Adipose tissue (tissue), 3 donors: ENCODE results near the gene RASAL1. TPM values are rescaled to one million over a fixed set of nuclear protein-coding genes. Genes with fewer than 3 reads are reported as not detected.

Experiments used
- H3K27ac ChIP-seq: one replicate; pipeline ENCODE4 v1.5.1; 2013; ENCODE audit warnings: low read depth, low read length
- WGBS, 3 donors: extraction: QIAGEN DNeasy Blood & Tissue Kit; methylation state at CpG; one replicate each; pipeline ENCODE4 v1.1.7; 2013; 5-methylcytosine and 5-hydroxymethylcytosine counted together
- polyA plus RNA-seq, 3 donors: library from polyadenylated mRNA; stranded (reverse); fragments of 200-250 nt; gene quantifications; one replicate each; pipeline ENCODE4 v1.2.3, GENCODE V29; 2013
- donor health status: healthy with polysubstance abuse.
- donor health status: Bipolar disorder and iron deficiency.
- donor health status: healthy.

Gene RASAL1
- polyA plus RNA-seq, 3 donors: 0.74 to 1.9 TPM; not detected in 1

DNA sequence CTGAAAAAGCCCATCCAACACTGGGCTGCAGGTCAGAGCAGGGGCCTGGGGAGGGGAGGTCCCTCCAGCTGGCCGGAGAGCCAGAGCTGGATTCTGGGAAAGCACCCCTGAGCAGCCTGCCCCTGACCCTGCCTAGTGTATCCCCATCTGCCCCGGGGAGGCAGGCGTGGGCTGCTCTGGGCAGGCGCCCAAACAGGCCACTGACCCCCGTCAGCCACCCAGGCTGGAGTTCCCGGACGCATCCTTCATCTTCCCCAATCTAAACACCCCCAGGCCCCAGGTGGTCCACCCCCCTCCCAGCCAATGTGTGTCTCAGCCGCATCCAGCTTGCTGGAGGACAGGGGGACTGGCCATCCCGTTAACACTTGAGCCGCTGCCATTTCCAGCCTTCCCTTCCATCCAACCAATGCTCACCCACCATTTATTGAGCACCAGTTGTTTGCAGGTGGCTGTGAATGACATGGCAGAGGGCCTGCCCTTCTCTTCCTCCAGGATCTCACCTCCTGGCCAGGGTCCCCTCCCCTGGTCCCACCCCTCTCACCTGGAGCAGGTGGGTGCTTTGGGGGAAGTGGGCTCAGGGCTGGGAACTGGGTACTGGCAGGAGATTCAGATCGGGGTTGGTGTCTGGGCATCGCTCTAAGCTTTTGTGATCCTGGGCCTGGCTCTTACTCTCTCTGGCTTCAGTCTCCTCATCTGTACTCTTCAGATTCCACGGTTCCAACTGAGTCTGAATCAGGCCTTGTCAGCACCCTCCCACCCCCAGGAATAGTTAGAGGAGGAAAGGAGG, 79.8 kb downstream of the RASAL1 start:
- 40 to 70% (median 55%) methylated on average over 13 of the region's 13 CpGs for WGBS, 3 donors
- H3K27ac ChIP-seq: no peak overlapping the region

DNA sequence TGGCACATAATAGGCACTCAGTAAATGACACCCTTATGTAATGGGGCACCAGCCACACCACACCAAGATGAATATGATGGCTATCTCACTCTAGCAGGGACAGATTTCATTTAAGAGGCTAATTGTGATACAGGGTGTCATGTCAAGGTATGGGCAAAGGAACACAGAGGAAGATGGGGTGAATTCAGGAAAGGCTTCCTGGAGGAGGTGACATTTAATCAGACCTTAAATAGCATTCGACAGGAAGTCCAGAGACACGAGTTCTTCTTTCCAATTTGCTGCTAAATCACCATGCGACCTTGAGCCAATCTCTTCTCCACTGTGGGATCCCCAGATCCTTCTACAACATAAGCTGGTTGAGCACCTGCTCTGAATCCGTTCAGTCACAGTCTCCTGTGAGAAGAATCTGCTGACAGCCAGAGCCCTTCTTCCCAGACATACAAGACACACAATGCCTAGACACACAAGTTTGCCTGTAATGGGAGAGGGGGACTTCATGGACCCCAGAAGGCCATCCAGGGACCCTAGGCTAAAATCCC, 80.5 kb downstream of the RASAL1 start:
- no peak overlapping the region for H3K27ac ChIP-seq
- WGBS, 3 donors: 64 to 89% (median 71%) methylated on average over 4 of the region's 4 CpGs

DNA sequence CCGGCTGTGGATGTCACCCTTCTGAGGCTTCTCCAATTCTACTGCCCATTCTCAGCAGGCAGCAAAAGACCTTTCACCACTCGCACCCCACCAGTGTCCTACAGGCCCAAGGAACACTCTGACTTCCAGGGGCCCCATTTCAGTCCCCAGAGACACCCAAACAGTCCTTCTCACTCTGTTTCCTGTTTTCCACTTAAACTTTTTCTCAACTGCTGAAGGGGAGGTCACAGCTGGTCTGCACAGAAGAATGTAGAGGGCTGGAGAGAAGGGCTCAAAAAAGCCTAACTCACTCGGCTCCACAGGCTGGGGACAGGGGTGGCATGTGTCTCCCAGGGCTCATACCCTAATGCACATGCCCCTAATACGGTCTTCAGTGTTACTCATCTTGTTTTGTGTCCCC, 83.2 kb downstream of the RASAL1 start:
- no peak overlapping the region for H3K27ac ChIP-seq
- 62 to 75% (median 64%) methylated on average over 4 of the region's 4 CpGs for WGBS, 3 donors

DNA sequence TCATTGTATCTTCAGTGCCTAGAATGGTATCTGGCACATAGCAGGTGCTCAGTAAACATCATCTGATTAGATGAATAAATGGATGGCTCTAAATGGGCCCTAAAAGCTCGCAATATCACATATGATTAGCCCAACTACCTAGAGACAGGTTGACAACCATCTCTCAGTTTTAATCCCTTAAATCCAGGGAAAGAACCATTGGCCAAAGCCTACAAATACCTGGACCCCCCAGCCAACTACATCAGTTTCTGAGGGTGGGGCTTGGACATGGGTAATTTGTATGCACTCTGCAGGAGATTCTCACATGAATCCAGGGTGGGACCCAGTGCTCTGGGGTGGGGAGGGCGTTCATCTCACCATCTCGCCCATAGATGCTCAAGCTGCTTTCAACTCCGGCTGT, 83.8 kb downstream of the RASAL1 start:
- WGBS, 3 donors: 86 to 91% (median 86%) methylated on average over 4 of the region's 4 CpGs
- H3K27ac ChIP-seq: no peak overlapping the region

DNA sequence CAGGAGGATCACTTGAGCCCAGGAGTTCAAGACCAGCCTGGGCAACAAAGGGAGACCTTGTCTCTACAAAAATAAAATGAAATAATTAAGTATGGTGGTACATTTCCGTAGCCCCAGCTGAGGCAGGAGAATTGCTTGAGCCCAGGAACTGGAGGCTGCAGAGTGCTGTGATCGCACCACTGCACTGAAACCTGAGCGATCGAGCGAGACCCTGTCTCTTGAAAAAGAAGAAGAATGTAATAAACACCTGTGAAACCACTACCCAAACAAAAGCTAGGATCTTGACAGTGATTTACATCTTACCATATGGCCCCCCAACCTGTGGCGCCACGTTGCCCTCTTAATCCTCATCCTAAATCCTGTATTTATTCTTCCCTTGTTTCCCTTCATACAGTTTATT, 84.8 kb downstream of the RASAL1 start:
- no peak overlapping the region for H3K27ac ChIP-seq
- WGBS, 3 donors: 85 to 93% (median 91%) methylated on average over 7 of the region's 7 CpGs

DNA sequence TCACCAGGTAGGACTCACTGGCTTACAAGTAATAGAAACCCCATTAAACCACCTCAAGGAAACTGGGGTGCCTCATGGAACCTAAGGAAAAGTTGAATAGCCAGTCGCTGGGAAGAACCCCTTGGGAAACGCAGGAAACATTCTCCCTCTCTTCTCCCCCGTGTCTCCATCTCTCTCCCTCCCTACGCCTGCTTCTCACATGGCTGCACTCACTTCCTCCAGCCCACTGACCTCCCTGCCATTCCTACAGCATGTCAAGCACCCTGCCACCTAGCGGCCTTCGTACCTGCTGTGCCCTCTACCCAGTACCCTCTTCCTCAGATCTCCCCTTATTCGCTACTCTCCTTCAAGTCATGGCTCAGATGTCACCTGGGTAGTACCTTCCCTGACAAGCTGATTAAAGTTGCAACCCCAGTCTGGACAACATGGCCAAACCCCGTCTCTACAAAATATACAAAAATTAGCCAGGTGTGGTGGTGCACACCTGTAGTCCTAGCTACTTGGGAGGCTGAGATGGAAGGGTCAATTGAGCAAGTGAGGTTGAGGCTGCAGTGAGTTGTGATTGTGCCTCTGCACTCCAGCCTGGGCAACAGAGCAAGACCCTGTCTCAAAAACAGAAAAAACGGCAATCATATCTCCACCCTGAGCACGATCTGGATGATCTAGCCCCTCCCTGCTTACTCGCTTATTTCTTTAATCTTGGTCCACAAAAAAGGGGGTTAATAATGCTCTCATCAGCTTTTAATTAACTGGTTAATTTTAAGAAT, 85.4 kb downstream of the RASAL1 start:
- 58 to 68% (median 63%) methylated on average over 11 of the region's 11 CpGs for WGBS, 3 donors
- H3K27ac ChIP-seq: no peak overlapping the region

Other genes with a start within 250 kb of the RASAL1 start
- gene OAS1, start 228.8 kb downstream of the RASAL1 start, polyA plus RNA-seq: 10 to 100 TPM in 2 of 3 donors, 1 to 10 TPM in 1; 6.6 to 25.9 (median 23.2) TPM
- gene OAS3, start 197.3 kb downstream of the RASAL1 start, polyA plus RNA-seq: 1 to 10 TPM; 3.6 to 7.3 (median 7.1) TPM
- gene OAS2, start 157.2 kb downstream of the RASAL1 start, polyA plus RNA-seq: 1 to 10 TPM; 2.2 to 9.4 (median 4.9) TPM
- 100 to 1,000 TPM in 1 of 3 donors, 10 to 100 TPM in 1, 1 to 10 TPM in 1; 3.4 to 109 (median 21.9) TPM for gene DTX1, start 79.0 kb downstream of the RASAL1 start, polyA plus RNA-seq
- gene CFAP73, start 14.0 kb upstream of the RASAL1 start, polyA plus RNA-seq: under 1 TPM in 2 of 3 donors, not detected in 1; 0.39 to 0.73 TPM
- 10 to 100 TPM; 25.8 to 49.2 (median 38.6) TPM for gene DDX54, start 49.7 kb upstream of the RASAL1 start, polyA plus RNA-seq
- gene RITA1, start 50.0 kb upstream of the RASAL1 start, polyA plus RNA-seq: 10 to 100 TPM in 1 of 3 donors, 1 to 10 TPM in 2; 8.4 to 10.3 (median 8.7) TPM
- gene TPCN1, start 85.7 kb upstream of the RASAL1 start, polyA plus RNA-seq: 10 to 100 TPM; 26.4 to 41.7 (median 36.1) TPM
- 10 to 100 TPM; 17.0 to 20.2 (median 17.5) TPM for gene SLC8B1, start 199.3 kb upstream of the RASAL1 start, polyA plus RNA-seq
- gene PLBD2, start 222.8 kb upstream of the RASAL1 start, polyA plus RNA-seq: 10 to 100 TPM in 2 of 3 donors, 1 to 10 TPM in 1; 8.8 to 20.1 (median 12.5) TPM